Measurements from ENCODE around the gene PGLYRP1.

Gene PGLYRP1

DNA sequence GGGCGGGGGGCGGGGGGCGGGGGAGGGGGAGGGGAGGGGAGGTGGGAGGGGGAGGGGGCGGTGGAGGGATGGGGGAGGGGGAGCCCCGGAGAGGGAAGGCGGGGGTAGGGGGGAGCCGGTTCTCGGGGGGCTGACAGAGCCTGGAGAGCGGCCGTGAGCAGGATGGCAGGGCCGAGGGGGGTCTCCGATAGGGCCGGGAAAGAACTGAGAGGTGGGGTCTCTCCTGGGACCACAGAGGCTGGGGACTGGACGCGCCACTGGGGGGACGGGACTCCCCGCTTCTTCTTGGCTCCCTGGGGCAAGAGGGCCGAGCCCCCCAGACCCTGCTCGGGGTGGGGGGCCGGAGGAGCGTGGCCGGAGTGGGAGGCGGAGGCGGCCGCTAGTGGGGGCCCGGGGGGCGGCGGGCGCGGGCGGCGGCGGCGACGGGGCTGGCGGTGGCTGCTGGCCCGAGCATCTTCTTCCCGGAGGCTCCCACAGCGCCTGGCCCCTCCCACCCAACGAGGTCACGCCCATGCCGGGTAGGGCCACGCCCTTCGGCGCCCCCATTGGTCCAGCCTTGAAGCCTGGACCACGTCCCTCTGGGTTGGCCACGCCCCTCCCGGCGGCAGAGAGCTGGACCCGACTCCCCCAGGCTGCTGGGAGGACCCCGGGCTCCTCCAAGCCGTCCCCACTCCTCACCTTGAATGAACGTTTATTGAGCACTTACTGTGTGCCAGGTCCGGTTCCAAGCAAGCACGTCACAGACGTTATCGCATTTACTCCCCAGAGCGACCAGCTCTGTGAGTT, 49.1 kb downstream of the PGLYRP1 start, which contains the start of gene NOVA2:
Gene NOVA2 (minus strand): TSS at position 313 of the 786 bp plus-strand sequence. CDS start 514 bp downstream, outside the sequence.
- peak; percentile 99 for ATAC-seq
- TF ChIP-seq RARB (CRISPR knock-in tag; IDR thresholded peaks at IDR 0.05) = no peak
- no peak for TF ChIP-seq ESRRG (CRISPR knock-in tag; IDR thresholded peaks at IDR 0.05)
- TF ChIP-seq ARNTL (CRISPR knock-in tag; IDR thresholded peaks at IDR 0.05; ENCODE audit: borderline replicate concordance, low read depth) = no peak
- no peak for TF ChIP-seq GLIS3 (CRISPR knock-in tag; IDR thresholded peaks at IDR 0.05)
- TF ChIP-seq, protein P1, sequence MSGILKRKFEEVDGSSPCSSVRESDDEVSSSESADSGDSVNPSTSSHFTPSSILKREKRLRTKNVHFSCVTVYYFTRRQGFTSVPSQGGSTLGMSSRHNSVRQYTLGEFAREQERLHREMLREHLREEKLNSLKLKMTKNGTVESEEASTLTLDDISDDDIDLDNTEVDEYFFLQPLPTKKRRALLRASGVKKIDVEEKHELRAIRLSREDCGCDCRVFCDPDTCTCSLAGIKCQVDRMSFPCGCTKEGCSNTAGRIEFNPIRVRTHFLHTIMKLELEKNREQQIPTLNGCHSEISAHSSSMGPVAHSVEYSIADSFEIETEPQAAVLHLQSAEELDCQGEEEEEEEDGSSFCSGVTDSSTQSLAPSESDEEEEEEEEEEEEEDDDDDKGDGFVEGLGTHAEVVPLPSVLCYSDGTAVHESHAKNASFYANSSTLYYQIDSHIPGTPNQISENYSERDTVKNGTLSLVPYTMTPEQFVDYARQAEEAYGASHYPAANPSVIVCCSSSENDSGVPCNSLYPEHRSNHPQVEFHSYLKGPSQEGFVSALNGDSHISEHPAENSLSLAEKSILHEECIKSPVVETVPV (CRISPR knock-in tag; IDR thresholded peaks at IDR 0.05) = no peak
- no peak for TF ChIP-seq TSHZ2 (CRISPR knock-in tag; IDR thresholded peaks at IDR 0.05)
- no peak for TF ChIP-seq ZFP3 (CRISPR knock-in tag; IDR thresholded peaks at IDR 0.05)

- no peak for ATAC-seq
- TF ChIP-seq SNAI2 (CRISPR knock-in tag; IDR thresholded peaks at IDR 0.05) (no peak), PATZ1 (CRISPR knock-in tag; IDR thresholded peaks at IDR 0.05; ENCODE audit: borderline replicate concordance) (no peak), TCF4 (CRISPR knock-in tag; IDR thresholded peaks at IDR 0.05; ENCODE audit: borderline replicate concordance) (no peak), ZNF565 (CRISPR knock-in tag; conservative IDR thresholded peaks at IDR 0.05; ENCODE audit: low read depth) (no peak)
Measured at GRCh38 chr19:45972947-45973540, 49.8 kb downstream of the PGLYRP1 start.

DNA sequence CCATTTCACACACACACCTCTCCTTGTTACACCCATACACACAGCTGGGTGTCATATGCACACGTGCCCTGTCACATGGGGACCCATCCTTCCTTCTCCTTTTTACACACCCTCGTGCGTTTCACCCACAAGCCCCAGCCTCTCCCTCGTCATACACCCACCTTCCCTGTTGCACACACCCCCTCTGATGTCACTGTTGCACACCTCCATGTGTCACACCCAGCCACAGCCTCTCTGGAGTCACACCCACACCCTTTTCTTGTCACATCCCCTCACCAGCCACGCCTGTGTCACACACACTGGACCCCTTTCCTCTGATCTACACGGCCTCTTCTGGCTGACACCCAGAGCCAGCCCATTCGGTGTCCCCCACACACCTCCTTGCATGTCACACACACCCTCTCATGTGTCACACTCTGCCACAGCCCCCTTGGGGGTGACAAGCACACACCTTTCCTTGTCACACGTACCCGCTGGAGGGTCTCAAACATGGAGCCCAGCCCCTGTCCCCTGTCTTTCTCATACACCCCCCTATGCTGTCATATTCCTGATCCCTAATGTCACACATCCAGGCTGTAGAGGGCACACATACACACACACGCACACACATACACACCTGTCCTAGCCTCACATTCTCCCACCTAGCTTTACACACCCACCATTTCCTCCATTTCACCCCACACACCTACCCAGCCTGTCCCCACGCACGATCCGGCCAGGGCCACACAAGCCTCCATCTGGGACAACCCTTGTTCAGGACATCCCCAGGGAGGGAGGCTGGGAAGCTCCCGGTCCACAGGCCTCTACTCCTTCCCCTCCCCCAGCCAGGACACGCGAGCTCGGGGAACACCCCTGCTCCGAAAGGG, 50.5 kb downstream of the PGLYRP1 start:
- no peak for ATAC-seq
- no peak for TF ChIP-seq TCF4 (CRISPR knock-in tag; IDR thresholded peaks at IDR 0.05; ENCODE audit: borderline replicate concordance)
- no peak for TF ChIP-seq SNAI2 (CRISPR knock-in tag; IDR thresholded peaks at IDR 0.05)
- TF ChIP-seq ZNF565 (CRISPR knock-in tag; conservative IDR thresholded peaks at IDR 0.05; ENCODE audit: low read depth) = no peak
- no peak for TF ChIP-seq ZFP3 (CRISPR knock-in tag; IDR thresholded peaks at IDR 0.05)
- no peak for TF ChIP-seq ARNTL (CRISPR knock-in tag; IDR thresholded peaks at IDR 0.05; ENCODE audit: borderline replicate concordance, low read depth)
- no peak for TF ChIP-seq PPARA (CRISPR knock-in tag; IDR thresholded peaks at IDR 0.05; ENCODE audit: borderline replicate concordance)
- TF ChIP-seq ISL1 (CRISPR knock-in tag; IDR thresholded peaks at IDR 0.05) = no peak
- TF ChIP-seq CSDC2 (CRISPR knock-in tag; IDR thresholded peaks at IDR 0.05) = no peak
- TF ChIP-seq, protein P2, sequence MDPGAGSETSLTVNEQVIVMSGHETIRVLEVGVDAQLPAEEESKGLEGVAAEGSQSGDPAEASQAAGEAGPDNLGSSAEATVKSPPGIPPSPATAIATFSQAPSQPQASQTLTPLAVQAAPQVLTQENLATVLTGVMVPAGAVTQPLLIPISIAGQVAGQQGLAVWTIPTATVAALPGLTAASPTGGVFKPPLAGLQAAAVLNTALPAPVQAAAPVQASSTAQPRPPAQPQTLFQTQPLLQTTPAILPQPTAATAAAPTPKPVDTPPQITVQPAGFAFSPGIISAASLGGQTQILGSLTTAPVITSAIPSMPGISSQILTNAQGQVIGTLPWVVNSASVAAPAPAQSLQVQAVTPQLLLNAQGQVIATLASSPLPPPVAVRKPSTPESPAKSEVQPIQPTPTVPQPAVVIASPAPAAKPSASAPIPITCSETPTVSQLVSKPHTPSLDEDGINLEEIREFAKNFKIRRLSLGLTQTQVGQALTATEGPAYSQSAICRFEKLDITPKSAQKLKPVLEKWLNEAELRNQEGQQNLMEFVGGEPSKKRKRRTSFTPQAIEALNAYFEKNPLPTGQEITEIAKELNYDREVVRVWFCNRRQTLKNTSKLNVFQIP (CRISPR knock-in tag; IDR thresholded peaks at IDR 0.05; ENCODE audit: borderline replicate concordance, low read depth) = no peak
- no peak for TF ChIP-seq TSHZ2 (CRISPR knock-in tag; IDR thresholded peaks at IDR 0.05)
